NCI-H460 (cell line): ENCODE results near the gene TMEM115. TPM values are rescaled to one million over a fixed set of nuclear protein-coding genes. Genes with fewer than 3 reads are reported as not detected.

Experiments
- DNase-seq: peaks from one replicate; pipeline ENCODE4 v3.0.0-alpha.2; 2016; ENCODE audit warnings: low read depth; ENCODE audit errors: extremely low read depth
- total RNA-seq: library from RNA; depleted of rRNA; stranded (reverse); fragments of >200 nt; shearing (Covaris generic); gene quantifications from 2 replicates; pipeline ENCODE4 v1.2.3, GENCODE V29; 2014

Gene TMEM115
- total RNA-seq, 1 experiment from 2014 or later = 27.7 TPM

DNA sequence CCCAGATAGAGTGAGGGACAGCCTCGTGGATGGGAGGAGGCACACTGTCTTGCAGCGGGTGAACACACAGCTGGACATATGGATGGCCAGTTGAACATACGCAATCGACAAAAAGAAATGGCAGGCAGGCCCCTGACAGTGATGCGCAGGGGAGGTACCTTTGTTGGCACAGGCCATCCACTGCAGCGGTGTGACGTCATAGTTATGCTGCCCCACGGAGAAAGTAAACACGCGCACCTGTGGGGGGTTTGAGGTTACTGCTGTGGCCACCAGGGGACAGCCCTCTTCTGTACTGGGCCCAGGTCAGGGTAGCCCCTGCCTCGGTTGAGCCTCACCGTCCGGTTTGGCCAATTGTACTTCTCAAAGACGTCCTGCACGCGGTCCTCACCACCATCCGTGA lies 19.4 kb upstream of the TMEM115 start:
- no peak for DNase-seq

DNA sequence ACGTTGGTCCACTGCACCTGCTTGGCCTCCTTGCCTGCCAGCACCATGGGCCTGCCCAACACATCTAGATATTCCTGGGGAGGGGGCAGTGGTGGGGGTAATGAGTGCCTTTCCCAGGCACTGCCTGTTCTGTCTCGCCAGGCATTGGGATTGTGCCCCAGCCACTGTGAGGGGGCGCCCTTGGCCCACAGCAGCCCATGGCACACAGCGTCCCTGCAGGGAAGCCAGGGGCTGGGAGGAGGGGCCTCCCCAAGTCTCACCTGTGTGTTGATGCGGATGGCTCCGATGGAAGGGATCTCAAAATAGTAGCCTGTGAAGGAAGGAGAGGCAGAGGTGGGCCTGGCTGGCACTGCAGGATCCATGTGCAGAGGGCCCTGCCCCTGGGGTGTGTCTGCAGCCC lies 18.7 kb upstream of the TMEM115 start:
- no peak for DNase-seq

DNA sequence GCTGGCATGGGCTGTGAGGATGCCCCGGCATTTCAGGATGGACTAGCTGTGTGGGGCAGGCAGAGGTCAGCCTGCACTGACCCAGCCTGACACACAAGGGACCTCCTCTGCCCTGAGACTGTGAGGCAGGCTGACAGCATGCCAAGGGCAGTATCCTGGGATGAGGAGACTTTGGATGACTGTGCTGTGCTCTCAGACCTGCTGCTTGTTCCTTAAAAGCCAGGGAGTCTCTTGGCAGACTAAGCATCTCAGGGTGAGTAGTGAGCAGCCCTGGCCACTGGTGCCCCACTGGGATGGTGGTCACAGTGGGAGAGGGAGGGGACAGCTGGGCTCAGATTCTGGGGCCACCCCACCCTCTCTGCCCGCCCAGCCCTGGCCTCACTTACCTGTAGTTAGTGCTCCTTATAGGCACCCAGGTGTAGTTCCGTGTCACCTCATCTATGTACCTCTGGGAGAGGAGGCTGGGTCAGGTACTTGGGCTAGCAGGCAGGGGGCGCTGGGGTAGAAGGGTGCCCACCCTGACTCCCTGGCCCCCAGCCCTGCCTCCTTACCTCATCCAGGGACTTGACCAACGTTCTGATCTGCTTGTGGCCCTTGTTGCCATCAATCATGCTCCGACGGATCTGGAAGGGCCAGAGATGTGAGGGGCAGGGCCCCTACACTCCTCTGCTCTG lies 16.1 kb upstream of the TMEM115 start:
- DNase-seq = no peak

DNA sequence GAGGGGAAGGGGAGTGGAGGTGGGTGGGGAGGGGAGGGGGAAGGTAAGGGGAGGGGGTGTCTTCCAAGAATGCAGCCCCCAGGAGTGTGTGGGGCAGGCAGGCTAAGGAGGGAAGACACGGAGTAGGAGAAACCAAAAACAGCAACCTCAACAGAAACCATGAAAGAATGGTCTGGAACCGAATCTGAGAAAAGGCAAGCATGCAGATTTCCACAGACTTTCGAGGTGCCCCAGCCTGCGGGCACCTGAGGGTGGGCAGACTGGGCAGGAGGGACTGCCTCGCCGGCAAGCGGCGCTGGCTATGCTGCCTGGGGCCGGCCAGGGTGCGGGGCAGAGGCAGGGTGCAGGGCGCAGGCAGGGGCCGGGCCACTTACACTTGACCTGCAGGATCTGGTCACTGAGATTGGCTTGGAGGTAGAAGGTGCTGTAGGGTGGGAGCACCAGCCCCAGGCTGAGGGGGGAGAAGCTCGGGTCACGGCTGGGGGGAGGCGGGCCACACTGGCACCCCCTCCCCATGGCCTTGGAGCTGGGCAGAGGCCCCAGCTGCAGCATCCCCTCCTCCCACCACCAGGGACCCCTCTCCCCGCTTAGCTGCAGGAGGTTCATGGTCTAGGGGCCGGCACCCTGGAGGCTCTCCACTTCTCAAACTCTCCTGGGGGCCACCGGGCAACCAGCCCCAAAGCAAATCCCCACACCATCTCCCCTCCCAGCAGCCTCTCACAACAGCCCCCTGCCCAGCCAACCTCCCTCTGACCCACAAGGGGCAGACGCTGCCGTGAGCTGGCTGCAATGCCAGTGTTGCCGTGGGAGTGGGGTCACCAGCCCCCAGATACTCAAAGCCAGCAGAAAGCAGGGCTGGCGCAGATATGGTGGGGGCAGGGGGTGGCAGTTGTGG lies 15.3 kb upstream of the TMEM115 start:
- no peak for DNase-seq

DNA sequence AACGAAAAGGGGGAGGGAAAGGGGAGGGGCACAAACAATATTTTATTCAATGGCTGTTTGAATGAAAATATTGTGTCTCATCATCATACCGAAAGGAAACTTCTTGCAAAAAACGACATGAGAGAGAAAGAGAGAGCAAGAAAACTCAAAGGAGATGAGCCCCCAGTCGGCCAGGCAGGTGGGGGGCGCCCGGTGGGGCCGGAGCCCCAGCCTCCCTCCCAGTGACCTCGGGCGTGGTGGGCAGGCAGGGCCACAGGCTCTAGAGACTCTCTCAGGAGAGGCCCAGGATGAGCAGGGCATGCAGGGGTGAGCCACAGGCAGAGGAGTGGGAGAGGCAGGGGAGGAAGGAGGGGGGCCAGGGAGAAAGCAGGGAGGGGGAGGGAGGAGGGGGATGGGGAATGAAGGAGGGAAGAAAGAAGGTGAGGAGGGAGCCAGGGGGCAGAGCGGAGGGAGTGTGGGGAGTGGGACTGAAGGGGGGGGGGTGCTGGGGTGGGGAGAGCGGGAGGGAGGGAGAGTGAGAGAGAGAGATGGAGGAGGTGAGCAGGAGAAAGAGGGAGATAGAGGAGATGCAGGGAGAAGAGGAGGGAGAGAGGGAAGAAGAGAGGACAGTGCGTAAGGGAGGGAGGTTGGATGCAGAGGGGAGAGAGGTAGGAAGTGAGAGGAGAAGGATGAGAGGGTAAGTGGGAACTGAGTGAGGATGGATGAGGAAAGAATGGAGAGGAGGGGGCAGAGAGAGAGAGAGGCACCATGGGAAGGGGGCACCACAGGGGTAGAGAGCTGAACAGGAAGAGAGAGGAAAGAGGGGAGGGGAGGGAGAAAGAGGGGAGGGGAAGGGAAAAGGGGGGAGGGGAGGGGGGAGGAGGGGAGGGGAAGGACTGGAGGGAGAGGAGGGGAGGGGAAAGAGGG lies 14.1 kb upstream of the TMEM115 start:
- no peak for DNase-seq

DNA sequence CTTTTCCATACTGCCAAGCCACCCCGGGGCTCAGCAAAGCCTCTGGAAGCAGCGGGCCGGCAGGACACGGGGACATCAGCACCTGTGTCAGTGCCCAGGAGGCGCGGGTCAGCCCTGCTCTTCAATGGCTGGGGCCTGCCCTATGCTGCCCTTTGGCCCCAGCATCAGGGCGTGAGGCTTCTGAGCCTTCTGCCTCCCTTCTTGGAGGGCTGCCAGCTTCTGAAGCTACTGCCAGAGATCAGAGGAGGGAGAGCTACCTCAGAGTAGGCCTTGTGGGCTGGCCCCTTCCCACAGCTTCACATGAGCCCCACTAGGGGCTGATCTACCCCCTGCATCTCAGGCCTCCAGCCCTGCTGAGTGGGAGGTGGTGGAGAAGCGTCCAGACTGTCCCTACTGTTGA lies 13.0 kb upstream of the TMEM115 start:
- no peak for DNase-seq

DNA sequence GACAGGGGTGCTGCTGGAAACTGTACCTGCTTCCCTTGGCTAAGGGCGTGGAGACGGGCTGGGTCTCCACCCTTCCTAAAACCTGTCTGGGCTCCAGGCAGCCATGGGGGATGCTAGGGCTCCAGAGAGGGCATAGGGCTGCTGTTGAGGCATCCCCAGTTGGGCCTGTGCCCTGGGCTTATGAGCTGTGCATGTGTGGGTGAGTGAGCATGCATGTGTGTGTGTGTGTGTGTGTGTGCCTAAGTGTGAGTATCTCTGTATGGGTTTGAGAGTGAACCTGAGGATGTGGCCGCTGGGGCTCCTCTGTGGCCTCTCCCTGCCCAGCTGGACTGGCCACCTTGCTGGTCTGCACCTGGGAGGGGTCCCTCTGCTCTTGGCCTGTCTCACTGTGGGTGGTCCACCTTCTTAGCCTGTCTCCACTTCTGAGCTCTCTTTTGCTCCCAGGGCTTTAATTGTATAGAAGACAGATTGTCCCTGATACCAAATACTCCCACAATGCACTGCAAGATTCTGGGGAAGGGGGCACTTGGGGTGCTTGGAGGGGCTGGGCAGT lies 11.9 kb upstream of the TMEM115 start:
- no peak for DNase-seq

DNA sequence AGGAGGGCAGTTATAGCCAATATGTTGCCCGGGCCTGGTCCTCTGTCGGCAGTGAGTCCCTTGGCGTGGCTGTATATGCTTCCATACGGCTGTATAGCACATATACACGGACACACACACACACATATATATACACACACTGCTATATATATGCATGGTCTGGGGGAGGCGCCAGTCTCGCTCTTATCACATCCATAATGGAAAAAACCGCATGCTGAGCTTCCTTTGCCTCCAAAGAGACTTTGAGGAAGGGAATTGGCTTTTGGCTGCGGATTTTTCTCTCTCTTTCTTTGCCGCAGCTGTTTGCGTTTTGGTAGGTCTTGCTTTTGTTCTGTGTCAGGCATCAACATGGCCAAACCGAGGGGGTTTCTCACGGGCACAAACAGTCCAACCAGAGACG lies 11.3 kb upstream of the TMEM115 start:
- no peak for DNase-seq

DNA sequence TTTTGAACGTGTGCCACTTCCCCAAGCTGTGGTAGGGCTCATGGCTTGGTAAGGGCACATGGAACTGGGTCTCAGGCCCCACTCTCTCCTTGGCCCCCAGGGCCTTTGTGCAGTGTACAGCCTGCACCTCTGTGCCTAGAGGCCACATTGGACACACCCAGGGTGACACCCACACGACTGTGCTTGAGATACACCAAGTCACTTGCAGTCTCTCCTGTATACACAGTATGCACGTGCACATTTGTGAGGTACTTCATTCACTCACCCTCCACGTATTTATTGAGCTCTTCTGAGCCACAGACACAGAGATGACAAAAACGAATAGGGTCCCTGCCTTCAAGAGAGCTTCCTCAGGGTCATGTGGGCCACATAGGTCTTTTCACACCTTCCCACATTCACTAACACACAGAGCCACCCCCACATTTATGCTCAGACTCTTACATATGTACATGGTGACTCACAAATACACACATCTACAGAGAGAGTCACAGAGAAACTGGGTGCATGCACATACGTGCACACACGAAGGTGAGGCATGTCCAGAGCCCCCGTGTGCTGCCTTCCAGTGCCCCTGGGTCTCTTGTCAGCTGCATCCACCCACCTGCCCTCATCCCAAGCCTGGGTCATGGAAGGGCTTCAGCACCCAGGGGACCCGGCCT lies 9.8 kb upstream of the TMEM115 start:
- no peak for DNase-seq

DNA sequence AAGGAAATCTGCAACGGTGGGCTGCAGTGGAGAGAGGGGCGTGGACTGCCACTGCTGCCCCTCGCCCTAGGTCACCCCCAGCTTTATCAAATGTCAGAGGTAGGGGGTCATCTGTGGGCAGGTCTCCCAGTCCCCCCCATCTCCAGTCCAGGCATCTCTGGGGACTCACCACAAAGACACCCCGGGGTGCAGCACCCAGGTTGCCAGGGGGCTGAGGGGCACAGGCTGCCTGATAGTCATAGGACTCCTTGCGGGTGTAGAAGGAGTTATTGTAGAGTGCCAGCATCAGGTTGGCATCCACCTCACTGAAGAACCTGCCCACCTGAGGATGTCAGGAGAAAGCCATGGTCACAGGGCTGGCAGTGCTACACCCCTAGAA lies 6.5 kb upstream of the TMEM115 start:
- no peak for DNase-seq

DNA sequence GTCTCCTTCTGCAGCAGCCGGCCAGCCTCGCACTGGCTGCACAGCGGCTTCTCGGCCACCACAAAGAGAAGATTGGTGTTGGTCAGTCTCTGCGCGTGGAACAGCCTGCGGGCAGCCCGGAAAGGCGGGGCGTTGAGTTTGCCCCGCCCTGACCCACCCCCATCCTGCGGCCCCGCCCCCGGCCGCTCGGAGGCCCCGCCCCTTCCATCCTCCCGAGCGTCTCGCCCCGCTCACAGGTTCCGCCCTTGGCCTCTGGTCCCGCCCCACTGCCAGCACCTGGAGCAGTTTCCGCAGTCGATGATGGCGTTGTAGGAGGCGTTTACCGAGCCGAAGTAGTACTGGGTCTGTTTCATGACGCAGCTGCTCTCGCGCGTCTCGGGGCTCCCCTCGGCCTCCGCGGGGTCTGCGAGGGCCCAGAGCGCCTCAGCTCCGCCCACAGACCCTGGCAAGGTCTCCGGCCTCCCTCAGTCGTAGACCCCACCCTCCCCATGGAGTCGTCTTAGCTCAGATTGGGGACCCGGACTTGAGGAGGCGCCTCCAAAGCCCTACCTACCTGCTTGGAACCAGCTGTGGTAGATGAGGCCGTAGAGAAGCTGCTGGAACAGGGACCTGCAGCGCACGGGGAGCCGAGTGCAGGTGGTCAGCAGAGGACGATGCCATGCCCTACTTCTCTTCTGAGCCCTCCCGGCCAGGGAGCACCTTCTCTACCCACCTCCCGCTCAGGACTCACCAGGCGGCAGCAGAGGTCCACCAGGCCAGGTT lies 5.9 kb upstream of the TMEM115 start:
- no peak for DNase-seq

DNA sequence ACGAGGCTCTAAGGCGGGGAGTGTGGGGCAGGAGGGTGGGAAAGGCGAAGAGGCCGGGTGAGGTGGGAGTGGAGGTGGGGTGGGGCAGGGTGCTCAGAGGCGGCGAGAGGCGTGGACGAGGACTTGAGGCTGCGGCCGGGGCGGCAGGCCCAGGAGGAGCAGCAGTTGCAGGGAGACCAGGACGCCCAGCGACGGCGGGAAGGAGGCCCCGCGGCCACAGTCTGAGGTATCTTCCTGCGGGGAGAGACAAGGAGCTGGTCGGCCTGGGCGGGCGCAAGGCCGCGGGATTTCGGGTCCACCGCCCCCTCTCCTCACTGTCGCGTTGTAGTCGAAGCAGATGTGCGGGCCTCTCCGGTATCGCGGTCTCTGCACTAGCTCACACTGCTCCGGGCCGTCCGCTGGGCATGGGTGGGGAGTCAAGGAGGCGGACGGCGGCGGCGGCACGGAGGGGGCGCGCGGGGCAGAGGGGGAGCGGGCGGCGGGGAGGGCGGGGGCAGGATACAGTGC lies 5.3 kb upstream of the TMEM115 start:
- DNase-seq = no peak

DNA sequence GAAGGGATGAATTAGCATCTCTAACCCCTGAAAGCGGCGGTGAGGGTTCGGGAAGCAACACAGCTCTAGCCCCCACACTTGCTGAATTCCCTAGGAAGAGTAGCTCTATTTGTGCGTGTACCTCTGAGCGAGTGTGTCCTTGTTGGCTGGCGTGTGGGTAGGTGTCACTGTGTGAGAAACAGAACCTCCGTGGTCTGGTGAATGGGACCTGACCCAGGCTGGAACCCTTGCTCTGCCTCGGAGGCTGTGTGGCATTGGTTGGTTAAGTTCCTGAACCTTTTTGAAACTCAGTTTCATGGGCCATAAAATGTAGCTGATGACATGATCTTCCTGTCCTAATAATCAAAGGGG lies 414 bp upstream of the TMEM115 start:
- DNase-seq = no peak

DNA sequence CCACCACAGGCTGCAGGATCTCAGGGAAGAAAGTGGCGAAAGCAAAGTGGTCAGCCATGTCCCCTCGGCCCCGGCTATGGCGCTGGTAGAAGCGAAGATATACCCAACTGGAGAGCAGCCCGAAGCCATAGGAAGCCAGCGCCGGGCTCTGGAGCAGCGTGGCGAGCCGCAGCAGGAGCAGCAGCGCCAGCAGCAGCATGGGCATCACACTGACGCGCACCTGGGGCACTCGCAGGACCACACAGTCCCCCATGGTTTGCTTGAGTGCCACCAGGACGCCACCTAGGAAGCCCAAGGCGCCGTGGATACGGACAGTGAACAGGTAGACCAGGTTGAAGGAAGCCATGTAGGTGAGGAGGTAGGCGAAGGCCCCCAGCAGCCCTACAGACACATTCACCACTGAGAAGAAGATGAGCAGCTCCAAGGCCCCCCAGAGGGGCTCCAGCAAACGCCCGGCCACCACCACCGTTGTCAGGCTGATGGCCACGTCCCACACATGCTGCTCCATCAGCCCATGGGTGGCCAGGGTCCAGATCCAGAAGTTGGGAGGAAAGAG lies 888 bp downstream of the TMEM115 start:
- DNase-seq = no peak

DNA sequence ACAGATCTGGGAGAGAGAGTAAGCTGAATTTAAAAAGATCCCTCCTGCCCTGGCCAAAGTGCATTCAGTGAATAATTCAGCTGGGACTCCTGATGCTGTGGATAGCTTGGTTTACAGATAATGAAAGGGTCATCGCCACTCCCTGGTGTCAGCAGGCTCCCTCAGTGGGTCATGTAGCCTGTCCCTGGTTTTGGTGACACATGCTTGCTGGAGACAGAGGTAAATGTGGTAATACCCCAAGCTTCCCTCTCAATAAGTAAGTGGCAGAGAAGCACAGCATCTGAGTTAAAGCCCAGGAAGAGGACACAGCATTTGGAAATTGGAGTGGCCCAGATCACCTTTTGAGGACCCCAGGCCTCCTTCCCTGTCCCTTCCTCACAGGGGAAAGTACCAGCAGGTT lies 1.8 kb downstream of the TMEM115 start:
- DNase-seq = no peak

DNA sequence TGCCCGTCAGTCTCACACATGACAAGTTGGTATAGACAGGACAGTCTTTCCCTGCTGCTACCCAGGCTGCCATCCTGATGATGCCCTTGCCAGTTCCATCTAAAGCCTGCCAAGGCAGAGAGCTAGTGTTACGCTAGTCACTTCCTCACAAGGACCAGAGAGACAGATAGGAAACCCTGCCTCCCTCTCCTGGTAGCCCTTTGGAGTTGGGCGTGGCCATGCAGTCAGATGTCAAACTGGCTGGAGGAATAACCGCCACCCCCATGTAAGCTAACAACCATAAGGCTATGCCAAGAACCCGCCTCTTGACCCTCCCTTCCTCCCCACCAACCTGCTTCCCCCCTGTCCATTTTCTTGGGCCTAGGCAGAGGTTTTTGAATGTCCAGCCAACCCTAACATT lies 2.8 kb downstream of the TMEM115 start:
- DNase-seq = no peak

DNA sequence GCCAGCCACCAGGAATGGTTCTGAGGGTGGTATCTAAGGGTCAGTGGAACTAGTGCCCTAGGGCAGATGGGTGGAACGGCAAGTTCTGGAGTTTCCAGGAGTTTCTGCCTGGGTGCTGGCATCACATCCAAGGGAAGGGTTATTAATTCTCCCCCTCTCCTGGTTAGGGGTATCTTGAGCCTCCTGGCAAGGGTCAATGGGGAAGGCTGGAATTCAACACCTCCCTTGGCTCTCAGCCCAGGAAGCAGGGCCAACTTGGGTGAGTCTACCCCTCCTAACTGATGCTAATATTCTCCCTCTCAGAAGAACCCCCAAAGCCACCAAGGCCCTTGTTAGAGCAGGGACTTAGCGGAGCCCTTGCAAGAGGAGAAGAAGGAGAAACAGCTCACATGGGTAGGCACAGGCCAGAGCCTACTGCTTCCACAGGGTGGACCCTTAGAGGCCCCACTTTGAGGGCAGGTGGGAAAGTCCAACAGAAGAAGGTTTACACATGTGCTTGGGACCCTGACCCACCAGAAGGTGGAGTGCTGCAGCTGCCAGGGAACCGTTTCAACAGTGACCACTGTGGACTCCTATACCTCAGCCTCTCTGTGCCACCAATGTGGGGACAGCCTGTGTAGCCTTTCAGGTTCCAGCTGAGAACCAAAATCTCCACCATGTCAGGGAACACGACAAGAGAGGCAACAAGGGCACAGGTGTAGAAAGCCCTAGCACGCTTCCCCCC lies 3.3 kb downstream of the TMEM115 start:
- no peak for DNase-seq

DNA sequence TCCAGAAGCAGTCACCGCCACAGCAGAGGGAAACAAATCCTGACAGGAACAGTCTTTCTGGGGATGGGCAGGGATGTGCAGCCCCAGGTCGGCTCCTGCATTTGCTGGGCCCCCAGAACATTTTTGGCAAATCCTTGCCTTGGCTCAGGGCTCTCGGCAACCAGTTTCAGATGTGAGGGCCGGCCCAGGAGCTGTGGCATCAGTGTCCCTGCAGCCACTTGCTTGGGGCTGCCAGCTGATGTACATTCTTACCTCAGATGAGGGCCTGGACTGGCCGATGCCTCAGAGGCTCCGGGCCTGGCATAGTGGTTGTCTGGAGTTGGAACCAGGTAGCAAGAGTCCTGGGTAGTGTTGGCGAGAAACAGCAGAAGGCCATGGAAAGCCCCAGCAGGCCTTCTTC lies 4.5 kb downstream of the TMEM115 start:
- DNase-seq = no peak
